NK-92 treated with Interleukin-12 subunit alpha and Interleukin-12 subunit beta, amount 100 ng/mL, for 24 hours (cell line): ENCODE results near the gene JAK3.
"Not testable (repeated sequence)": the region's sequence is repeated elsewhere in the genome, so short reads cannot be mapped to it uniquely, and the experiment has no call there.

ENCODE experiments used
- DNase-seq: peaks from one replicate; lab custom pipeline; 2025; lab: John Stamatoyannopoulos, UW

Gene JAK3

DNA sequence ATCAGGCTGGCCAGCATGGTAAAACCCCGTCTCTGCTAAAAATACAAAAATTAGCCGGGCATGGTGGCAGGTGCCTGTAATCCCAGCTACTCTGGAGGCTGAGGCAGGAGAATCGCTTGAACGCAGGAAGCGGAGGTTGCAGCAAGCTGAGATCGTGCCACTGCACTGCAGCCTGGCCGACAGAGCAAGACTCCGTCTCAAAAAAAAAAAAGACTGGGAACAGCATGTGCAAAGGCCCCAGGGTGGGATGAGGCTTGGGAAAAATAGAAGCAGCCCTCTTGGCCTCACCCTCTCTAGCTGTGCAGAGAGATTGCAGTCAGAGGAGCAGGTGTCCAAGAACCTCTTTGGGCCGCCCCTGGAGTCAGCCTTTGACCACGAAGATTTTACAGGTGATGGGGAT lies 69.9 kb downstream of the JAK3 start:
- not testable (repeated sequence) for DNase-seq

DNA sequence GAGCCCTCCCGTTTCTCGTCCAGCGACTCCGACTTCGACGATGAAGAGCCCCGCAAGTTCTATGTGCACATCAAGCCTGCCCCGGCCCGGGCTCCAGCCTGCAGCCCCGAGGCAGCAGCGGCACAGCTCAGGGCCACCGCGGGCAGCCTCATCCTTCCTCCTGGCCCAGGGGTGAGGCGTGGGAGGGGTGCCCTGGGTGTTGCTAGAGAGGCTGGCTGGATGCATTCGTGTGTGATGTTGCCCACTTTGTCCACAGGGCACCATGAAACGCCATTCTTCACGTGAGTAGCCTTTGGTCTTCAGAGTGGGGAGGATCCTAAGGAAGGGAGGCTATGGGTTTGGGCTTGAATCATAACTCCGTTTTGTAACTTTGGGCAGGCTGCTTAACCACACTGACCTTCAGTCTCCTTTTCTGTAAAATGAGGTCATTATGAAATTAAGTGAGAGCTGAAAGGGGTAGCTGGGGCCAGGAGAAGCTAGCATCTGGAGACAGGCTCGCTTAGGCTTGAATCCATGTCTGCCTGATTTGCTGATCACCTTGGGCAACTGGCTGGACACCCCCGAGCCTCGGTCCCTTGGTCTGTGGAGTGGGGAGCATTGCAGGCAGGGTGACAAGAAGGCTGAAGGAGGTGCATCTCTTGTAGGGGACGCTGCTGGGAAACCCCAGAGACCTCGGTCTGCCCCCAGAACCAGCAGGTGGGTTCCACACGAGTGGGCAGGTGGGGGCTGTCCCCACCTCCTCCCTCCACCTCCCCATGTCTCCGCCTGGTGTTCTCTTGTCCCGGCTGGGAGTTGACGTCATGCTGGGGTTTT lies 71.6 kb downstream of the JAK3 start:
- DNase-seq: no peak

DNA sequence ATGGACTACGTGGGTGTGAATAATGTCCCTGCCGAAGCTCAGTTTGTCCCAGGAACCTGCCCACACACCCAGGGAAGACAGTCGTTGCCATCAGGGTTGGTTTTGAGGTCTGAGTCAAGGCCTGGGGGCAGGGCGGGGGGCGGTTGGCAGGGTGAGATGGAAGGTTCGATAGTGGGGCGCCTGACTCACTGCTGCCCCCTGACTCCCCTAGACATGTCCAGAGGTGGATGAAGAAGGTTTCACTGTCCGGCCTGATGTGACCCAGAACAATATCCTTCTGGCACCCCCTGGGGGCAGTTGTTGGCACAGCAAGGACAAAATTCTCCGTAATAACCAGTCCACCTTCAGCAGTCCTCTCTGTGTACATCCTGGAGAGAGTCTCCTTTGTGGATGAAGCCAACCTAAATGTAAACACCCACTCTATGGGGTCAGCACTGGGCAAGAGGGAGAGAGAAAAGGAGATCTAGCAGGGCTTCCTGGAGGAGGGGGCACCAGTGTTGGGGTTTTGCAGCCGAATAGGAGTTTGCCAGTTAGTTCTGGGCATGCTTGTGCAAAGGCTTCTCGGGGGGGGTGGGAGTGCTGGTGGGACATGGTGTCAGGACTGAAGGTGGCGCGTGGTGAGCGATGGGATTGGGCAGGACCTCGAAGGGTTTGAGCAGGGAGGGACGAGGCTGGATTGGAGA lies 72.4 kb downstream of the JAK3 start:
- no peak for DNase-seq
